Right lobe of liver (tissue), 4 donors: ENCODE data around the gene CNIH3.

Source experiments
- POLR2A ChIP-seq: fragments of 450-650 bp; IDR thresholded peaks from one replicate; pipeline ENCODE4 v1.6.1; 2017; ENCODE audit warnings: antibody characterized with exemption, mild to moderate bottlenecking
- TF ChIP-seq, protein P1 (sequence below), 4 donors: fragments of 200-600 bp in 3 of 4; fragments of 450-650 bp in 1 of 4; IDR thresholded peaks; one replicate each; pipeline versions ENCODE4 v1.5.1 to v1.8.0; 2016 to 2022; ENCODE audit warnings: antibody characterized with exemption in 4 of 4, mild to moderate bottlenecking in 2 of 4
- donor health status: DM: no; HTN: no; CAD: no.
- donor health status: DM: no; HTN: no; CAD: no.
- donor health status: DM: no; HTN: yes; CAD: no.

DNA sequence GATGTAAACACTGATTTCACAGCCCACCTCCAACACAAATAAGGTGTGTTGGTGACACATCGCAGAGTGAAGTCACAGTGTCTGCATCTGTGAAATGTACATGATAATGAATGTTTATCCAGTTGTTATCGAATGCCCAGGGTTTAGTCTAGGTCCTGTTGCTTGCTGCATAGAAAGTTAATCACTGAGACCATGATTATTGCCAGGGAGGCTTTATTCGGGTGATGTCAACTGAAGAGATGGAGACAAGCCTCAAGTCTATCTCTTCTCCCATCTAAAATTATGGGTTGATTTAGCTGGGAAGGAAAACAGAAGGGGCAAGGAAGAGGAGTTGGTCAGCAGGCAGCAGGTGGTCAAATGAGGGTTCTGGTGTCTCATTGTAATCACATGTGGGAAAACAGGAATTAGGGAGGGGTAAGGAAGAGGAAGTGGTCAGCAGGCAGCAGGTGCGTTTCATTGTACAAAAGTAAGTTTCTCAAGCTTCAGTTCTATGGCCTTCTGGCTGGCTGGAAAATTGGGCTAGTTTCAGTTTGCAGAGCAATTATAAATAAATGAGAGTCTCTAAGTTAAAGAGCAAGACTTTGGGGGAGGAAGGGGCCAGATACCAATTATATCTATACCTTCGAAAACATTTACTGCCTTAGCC is 167.0 kb downstream of the CNIH3 start:
- TF ChIP-seq, protein P1, sequence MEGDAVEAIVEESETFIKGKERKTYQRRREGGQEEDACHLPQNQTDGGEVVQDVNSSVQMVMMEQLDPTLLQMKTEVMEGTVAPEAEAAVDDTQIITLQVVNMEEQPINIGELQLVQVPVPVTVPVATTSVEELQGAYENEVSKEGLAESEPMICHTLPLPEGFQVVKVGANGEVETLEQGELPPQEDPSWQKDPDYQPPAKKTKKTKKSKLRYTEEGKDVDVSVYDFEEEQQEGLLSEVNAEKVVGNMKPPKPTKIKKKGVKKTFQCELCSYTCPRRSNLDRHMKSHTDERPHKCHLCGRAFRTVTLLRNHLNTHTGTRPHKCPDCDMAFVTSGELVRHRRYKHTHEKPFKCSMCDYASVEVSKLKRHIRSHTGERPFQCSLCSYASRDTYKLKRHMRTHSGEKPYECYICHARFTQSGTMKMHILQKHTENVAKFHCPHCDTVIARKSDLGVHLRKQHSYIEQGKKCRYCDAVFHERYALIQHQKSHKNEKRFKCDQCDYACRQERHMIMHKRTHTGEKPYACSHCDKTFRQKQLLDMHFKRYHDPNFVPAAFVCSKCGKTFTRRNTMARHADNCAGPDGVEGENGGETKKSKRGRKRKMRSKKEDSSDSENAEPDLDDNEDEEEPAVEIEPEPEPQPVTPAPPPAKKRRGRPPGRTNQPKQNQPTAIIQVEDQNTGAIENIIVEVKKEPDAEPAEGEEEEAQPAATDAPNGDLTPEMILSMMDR (IDR thresholded peaks at IDR 0.05), result no peak
- no peak for TF ChIP-seq POLR2A
